GM18868 (cell line): ENCODE measurements around the gene CACNA1I.

ENCODE experiments used
- ATAC-seq: cut with Tn5 transposase; IDR thresholded peaks from one replicate; pipeline ENCODE4 v1.9.1; 2021; ENCODE audit warnings: mild to moderate bottlenecking, moderate library complexity; ENCODE audit not compliant: unreplicated experiment

The CACNA1I gene

DNA sequence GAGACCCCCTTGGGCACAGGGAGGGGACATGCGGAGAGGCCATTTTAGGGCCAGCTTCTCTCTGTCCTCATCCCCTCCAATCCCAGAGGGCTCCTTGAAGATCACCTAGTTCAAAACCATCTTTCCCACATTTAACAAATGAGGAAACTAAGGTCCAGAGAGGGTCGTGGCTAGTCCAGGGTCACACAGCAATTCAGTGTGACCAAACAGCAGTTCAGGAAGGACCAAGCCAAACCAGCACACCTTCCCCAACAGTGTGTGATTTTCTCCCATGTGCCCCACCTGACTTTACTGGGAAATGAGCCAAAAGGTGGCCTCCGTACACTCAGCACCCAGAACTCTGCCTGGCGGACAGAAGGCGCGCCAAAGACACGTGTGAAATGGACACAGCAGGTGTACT lies 51.3 kb downstream of the CACNA1I start:
- no peak for ATAC-seq

DNA sequence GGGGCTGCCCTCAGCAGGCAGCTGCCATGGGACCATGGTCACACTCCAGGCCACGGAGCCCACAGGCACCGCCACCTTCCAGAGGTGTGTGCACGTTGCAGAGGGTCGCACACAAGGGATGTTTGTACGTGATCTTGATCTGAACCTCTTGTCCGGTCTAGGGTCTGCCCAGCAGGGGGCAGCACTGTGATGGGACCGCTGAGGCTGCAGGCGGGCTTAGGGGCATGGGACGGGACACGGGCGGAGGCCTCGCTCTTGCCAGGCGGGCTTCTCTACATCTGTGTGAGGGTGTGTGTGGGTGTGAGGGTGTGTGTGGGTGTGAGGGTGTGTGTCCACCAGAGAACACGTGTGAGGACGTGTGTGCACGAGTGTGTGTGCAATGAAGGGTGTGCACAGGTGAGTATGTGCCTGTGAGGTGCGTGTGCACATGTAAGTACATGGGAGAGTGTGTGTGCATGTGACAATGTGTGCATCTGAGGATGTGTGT lies 52.4 kb downstream of the CACNA1I start:
- no peak for ATAC-seq

- no peak for ATAC-seq
These were observed 53.3 kb downstream of the CACNA1I start for GRCh38 chr22:39623603-39624500.

GRCh38 chr22:39624501-39624821 lies 53.9 kb downstream of the CACNA1I start:
- ATAC-seq, result no peak

DNA sequence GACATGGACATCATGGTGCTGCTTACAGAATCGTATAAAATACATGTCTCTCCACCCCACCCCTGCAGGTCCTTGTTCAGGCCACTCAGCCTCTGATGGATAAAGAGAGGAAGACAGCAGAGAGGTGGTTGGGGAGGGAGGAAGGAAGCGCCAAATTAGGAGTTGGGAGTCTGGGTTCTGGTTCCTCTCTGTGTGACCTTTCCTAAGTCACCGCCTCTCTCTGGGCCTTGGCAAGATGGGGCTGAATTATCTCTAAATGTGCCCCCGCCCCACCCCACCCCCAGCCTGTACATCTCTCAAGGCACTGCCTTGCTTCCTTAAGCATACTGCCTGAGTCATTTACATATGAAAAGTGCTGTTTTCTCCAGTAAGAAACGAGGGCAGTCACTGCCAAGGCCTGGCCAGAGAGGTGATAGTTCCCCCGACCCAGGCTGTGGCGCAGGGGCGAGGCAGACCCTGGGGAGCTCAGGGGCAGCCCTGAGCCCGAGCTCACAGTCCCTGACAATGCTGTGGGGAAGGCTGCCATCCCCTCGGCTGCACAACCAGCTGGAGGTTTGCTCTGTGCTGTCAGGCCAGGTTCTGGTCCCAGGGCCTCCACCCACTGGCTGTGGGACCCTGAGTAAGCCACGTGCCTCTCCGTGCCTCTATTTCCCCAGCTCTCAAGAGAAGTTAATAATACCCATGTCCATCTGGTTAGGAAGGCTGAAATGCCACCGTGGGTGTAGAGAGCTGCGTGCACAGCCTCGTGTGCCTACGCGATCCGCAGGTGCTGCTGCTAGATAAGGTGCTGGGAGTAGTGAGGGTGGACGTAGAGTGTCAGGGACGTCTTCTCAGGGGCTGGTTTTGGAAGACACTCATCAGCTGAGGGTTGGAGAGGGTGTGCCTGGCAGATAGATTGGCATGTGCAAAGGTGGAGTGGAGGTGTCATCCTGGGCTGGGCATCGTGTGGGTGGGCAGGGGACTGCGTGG lies 55.3 kb downstream of the CACNA1I start:
- no peak for ATAC-seq

GRCh38 chr22:39627208-39627607 lies 56.7 kb downstream of the CACNA1I start:
- no peak for ATAC-seq

- ATAC-seq, result no peak
These were observed 57.5 kb downstream of the CACNA1I start for GRCh38 chr22:39627865-39628562.

- no peak for ATAC-seq
These were observed 58.1 kb downstream of the CACNA1I start for GRCh38 chr22:39628563-39629080.

- ATAC-seq, result no peak
These were observed 59.3 kb downstream of the CACNA1I start for GRCh38 chr22:39629851-39630250.

- ATAC-seq, result no peak
These were observed 60.2 kb downstream of the CACNA1I start for GRCh38 chr22:39630721-39631120.

- no peak for ATAC-seq
These were observed 61.1 kb downstream of the CACNA1I start for GRCh38 chr22:39631381-39632286.

- ATAC-seq, result no peak
These were observed 64.2 kb downstream of the CACNA1I start for GRCh38 chr22:39634530-39635405.

DNA sequence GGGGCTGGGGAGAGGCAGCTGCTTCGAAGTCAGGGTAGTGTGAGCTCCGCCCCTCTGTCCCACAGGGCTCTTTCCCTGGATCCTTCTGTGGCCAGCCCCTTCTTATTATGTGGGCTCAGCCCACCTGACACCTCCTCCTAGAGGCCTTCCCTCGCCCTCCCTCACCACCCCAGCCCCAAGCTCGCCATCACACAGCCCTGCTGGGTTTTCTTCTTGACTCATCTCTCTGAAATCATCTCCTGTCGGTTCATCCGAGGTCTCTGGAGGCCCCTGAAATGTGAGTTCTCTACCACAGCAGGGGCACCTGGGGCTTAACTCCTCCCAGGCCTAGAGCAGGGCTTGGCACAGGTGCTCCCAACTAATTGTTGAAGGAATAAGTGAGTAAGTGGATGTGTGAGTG lies 65.2 kb downstream of the CACNA1I start:
- no peak for ATAC-seq

DNA sequence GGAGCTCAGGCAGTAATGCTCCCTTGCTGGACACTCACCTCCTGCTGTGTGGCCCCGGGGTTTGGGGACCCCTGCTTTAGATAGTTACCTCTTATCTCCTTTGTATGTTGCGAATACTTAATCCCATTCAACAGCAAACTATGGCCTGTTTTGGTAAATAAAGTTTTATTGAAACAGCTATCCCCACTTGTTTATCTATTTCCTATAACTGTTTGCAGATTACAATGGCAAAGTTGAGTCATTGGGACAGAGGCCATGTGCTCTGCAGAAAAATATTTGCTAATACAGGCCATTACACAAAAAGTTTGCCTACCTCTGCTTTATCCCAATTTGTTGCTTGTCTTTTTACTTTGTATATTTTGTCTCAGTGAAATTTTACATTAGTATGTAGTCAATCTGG lies 68.4 kb downstream of the CACNA1I start:
- no peak for ATAC-seq

DNA sequence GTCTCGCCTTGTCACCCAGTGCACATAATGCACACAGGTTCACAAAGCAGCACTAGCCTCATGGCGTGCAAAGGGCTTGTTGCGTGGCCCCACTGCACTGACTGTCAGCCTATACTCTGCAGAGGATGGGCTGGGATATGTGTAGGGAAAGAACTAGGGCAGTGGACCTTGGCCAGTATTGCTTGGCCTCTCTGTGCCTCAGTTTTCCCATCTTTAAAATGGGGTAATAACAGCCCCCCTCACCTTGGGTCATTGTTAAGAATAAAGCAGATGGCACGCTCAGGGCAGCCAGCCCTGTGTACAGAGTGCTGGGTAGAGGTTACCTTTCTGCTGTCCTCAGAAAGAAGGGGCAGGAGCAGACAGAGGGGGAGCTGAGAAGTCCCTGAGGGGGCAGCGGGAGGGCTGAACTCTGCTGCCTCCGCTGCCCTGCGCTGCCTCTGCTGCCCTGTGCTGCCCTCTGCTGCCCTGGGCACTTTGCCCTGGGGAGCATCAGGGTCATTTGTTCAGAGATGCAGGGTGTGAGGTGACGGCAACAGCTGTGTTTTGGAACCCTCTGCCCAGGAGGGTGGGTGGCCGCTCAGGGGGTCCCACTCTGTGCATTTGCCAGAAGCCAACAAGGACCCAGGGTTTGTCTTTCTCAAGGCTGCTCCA lies 71.2 kb downstream of the CACNA1I start:
- ATAC-seq, result no peak

- no peak for ATAC-seq
These were observed 72.9 kb downstream of the CACNA1I start for GRCh38 chr22:39643311-39644083.

DNA sequence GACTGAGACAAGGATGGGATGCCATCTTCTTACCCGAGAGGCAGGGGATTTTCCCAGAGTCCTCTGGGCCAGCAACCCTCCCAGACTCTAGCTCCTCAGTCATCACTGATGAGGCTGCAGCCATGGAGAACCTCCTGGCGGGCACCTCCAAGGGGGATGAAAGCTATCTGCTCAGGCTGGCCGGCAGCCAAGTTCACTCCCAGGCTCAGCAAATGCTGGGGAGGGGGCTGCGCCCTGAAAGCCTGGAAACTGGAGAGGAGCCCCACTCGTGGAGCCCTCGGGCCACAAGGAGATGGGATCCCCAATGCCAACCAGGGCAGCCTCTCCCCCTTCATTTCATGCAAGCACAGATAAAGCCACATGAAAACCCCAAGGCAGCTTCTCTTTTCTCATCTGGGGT lies 75.0 kb downstream of the CACNA1I start:
- no peak for ATAC-seq
